SK-N-SH (cell line): Measurements from ENCODE around the gene C1QL4. TPM values are rescaled to one million over a fixed set of nuclear protein-coding genes. Genes with fewer than 3 reads are reported as not detected.
A peak's percentile ranks its signal among the peaks of the same experiment; 100 is the strongest.

Source experiments
- CTCF ChIA-PET: fragments of 300-600, 350-600 bp; formaldehyde crosslinking; extraction: SDS; loops from one replicate; lab custom pipeline; 2021; lab: Yijun Ruan, JAX
- POLR2A ChIA-PET: fragments of 350-600 bp; sonication (Branson Sonifier 250); formaldehyde crosslinking; extraction: SDS; loops from one replicate; lab custom pipeline; 2020; ENCODE audit warnings: antibody characterized with exemption, inconsistent platforms; lab: Yijun Ruan, JAX
- DNase-seq: peaks from one replicate; pipeline ENCODE4 v3.0.0; 2012
- H2AFZ ChIP-seq: fragments of 200-600 bp; sonication (generic); 2 replicates; pipeline ENCODE4 v1.8.1; 2016; ENCODE audit warnings: antibody characterized with exemption, mild to moderate bottlenecking, low read depth
- H3F3A ChIP-seq: fragments of 200-600 bp; sonication (generic); replicated peaks from 2 replicates; pipeline ENCODE3; 2016; ENCODE audit warnings: antibody characterized with exemption, mild to moderate bottlenecking; ENCODE audit not compliant: insufficient read depth
- H3K27ac ChIP-seq, 2 experiments: fragments of 200-500 bp in 1 of 2; fragments of 200-600 bp in 1 of 2; sonication (Bioruptor generic) in 1 of 2; sonication (generic), shearing (Covaris generic) in 1 of 2; 2 replicates each; pipeline versions ENCODE4 v1.5.1 to v1.6.1; 2014 to 2016; ENCODE audit warnings: low read depth in 2 of 2, inconsistent platforms in 1 of 2, low read length in 1 of 2, mild to moderate bottlenecking in 1 of 2, mixed read lengths in 1 of 2
- H3K27me3 ChIP-seq: fragments of 200-600 bp; sonication (generic), shearing (Covaris generic); 2 replicates; pipeline ENCODE4 v1.6.1; 2016; ENCODE audit warnings: mixed run types; ENCODE audit not compliant: insufficient read depth
- H3K36me3 ChIP-seq, 2 experiments: fragments of 200-500 bp in 1 of 2; fragments of 200-600 bp in 1 of 2; sonication (Bioruptor generic) in 1 of 2; sonication (generic) in 1 of 2; replicated peaks in 1 of 2; 2 replicates each; pipeline versions ENCODE3 to v1.5.1; 2014 to 2016; ENCODE audit warnings: low read length in 1 of 2, mild to moderate bottlenecking in 1 of 2; ENCODE audit not compliant: insufficient read depth in 2 of 2, control insufficient read depth in 1 of 2
- H3K4me1 ChIP-seq, 2 experiments: fragments of 200-500 bp in 1 of 2; fragments of 200-600 bp in 1 of 2; sonication (Bioruptor generic) in 1 of 2; sonication (generic), shearing (Covaris generic) in 1 of 2; 2 replicates each; pipeline versions ENCODE4 v1.5.1 to v1.6.1; 2014 to 2016; ENCODE audit warnings: low read depth in 1 of 2, low read length in 1 of 2, mixed run types in 1 of 2; ENCODE audit not compliant: insufficient read depth in 2 of 2, control insufficient read depth in 1 of 2
- H3K4me2 ChIP-seq: fragments of 200-600 bp; sonication (generic), shearing (Covaris generic); 2 replicates; pipeline ENCODE4 v1.6.1; 2017; ENCODE audit warnings: mixed run types
- H3K4me3 ChIP-seq, 2 experiments: fragments of 200-500 bp in 1 of 2; fragments of 200-600 bp in 1 of 2; sonication (Bioruptor generic) in 1 of 2; sonication (generic), shearing (Covaris generic) in 1 of 2; 2 replicates each; pipeline versions ENCODE4 v1.5.1 to v1.8.1; 2014 to 2016; ENCODE audit warnings: low read depth in 2 of 2, inconsistent platforms in 1 of 2, low read length in 1 of 2, mild to moderate bottlenecking in 1 of 2, mixed read lengths in 1 of 2, moderate library complexity in 1 of 2
- H3K79me2 ChIP-seq: fragments of 200-600 bp; sonication (generic); 2 replicates; pipeline ENCODE4 v1.8.1; 2017; ENCODE audit warnings: mild to moderate bottlenecking; ENCODE audit not compliant: insufficient read depth
- H3K9ac ChIP-seq: fragments of 200-600 bp; sonication (generic); 2 replicates; pipeline ENCODE4 v1.6.1; 2017; ENCODE audit warnings: mixed run types
- H3K9me2 ChIP-seq: fragments of 200-600 bp; sonication (generic); 2 replicates; pipeline ENCODE4 v1.6.1; 2017; ENCODE audit warnings: mixed run types
- H3K9me3 ChIP-seq: fragments of 200-600 bp; sonication (generic); 2 replicates; pipeline ENCODE4 v1.6.1; 2017; ENCODE audit warnings: mixed run types, mild to moderate bottlenecking, moderate library complexity
- H4K20me1 ChIP-seq: fragments of 200-600 bp; sonication (generic); 2 replicates; pipeline ENCODE4 v1.6.1; 2017; ENCODE audit warnings: mild to moderate bottlenecking, mixed run types; ENCODE audit not compliant: insufficient read depth
- EP300 ChIP-seq, 2 experiments: IDR thresholded peaks; 2 replicates each; pipeline versions ENCODE4 v1.4.0 to v1.6.1; 2012; ENCODE audit warnings: borderline replicate concordance in 1 of 2, low read depth in 1 of 2, low read length in 1 of 2
- GATA2 ChIP-seq: sonication (generic); formaldehyde crosslinking; IDR thresholded peaks from 2 replicates; pipeline ENCODE4 v1.5.0; 2020; ENCODE audit warnings: mild to moderate bottlenecking, missing genetic modification reagents
- IRF3 ChIP-seq: fragments of 150-350 bp; IDR thresholded peaks from 2 replicates; pipeline ENCODE4 v1.6.1; 2016; ENCODE audit warnings: mild to moderate bottlenecking, low read depth, low read length
- MXI1 ChIP-seq: IDR thresholded peaks from 2 replicates; pipeline ENCODE4 v1.6.1; 2012; ENCODE audit warnings: mild to moderate bottlenecking, low read depth, low read length, improper control_type of control experiment
- RFX5 ChIP-seq: IDR thresholded peaks from 2 replicates; pipeline ENCODE4 v1.6.1; 2012; ENCODE audit warnings: mild to moderate bottlenecking, improper control_type of control experiment, low read length
- SIN3A ChIP-seq: IDR thresholded peaks from 2 replicates; pipeline ENCODE4 v1.6.1; 2012; ENCODE audit warnings: low read depth, mild to moderate bottlenecking, low read length, moderate library complexity, borderline replicate concordance
- SMC3 ChIP-seq: IDR thresholded peaks from 2 replicates; pipeline ENCODE4 v1.6.1; 2012; ENCODE audit warnings: low read depth, low read length, improper control_type of control experiment
- USF1 ChIP-seq: IDR thresholded peaks from 2 replicates; pipeline ENCODE4 v1.4.0; 2012; ENCODE audit warnings: low read depth, borderline replicate concordance
- YY1 ChIP-seq: IDR thresholded peaks from 2 replicates; pipeline ENCODE4 v1.4.0; 2012; ENCODE audit warnings: low read depth, mild to moderate bottlenecking
- WGBS: methylation state at CpG from one replicate; pipeline ENCODE4 v1.1.6; 2017; ENCODE audit warnings: low lambda C conversion rate; 5-methylcytosine and 5-hydroxymethylcytosine counted together
- polyA plus RNA-seq, 3 experiments: library from polyadenylated mRNA; depleted of rRNA; stranded (reverse); fragments of >200 nt; gene quantifications; 2 replicates each; pipeline ENCODE4 v1.2.3, GENCODE V29; 2012
- TF ChIP-seq, protein P1 (sequence below): IDR thresholded peaks from 2 replicates; pipeline ENCODE4 v1.4.0; 2012; ENCODE audit warnings: low read depth, borderline replicate concordance
- TF ChIP-seq, protein P2 (sequence below): fragments of 200-600 bp; sonication (generic); IDR thresholded peaks from 2 replicates; pipeline ENCODE4 v1.6.1; 2017; ENCODE audit warnings: antibody characterized with exemption, mild to moderate bottlenecking, moderate library complexity

Gene C1QL4
- polyA plus RNA-seq, 1 of the 3 experiments (the other 2 are of a cell fraction) = 14.6 TPM

- ChIA-PET POLR2A (interaction anchor here (1.1 to 3.6 kb wide), 5 partner anchors 10 to 163 kb away, joined by 3 to 34 read pairs (median 7); partner anchors contain the start of genes SPATS2, TROAP and TUBA1B), CTCF (interaction anchor here (0.7 to 29.6 kb wide), 10 partner anchors 9 to 286 kb away, joined by 3 to 658 read pairs (median 4); partner anchors contain the start of genes C1QL4 and DNAJC22)
- DNase-seq = peak; percentile 61
- Histone ChIP-seq H3K27ac (peak overlapping the region in 1 of 2 experiments; percentile 71; a peak in 1 of 4 replicates), H3K9me2 (no peaks in the 10 kb centered on the region), H3K9ac (no peak overlapping the region), H3K4me3 (no peak overlapping the region), H3F3A (no peaks in the 10 kb centered on the region), H3K4me1 (peaks cover 7 to 29% of the 10 kb centered on the region in 2 experiments; a peak in 3 of 4 replicates), H3K4me2 (no peak overlapping the region), H3K36me3 (no peaks in the 10 kb centered on the region), H3K79me2 (no peaks in the 10 kb centered on the region), H4K20me1 (no peaks in the 10 kb centered on the region), H3K27me3 (no peaks in the 10 kb centered on the region), H3K9me3 (no peaks in the 10 kb centered on the region), H2AFZ (0 out of 2 replicates have a peak overlapping the region, but pooled peaks have one; percentile 63)
- TF ChIP-seq, protein P1, sequence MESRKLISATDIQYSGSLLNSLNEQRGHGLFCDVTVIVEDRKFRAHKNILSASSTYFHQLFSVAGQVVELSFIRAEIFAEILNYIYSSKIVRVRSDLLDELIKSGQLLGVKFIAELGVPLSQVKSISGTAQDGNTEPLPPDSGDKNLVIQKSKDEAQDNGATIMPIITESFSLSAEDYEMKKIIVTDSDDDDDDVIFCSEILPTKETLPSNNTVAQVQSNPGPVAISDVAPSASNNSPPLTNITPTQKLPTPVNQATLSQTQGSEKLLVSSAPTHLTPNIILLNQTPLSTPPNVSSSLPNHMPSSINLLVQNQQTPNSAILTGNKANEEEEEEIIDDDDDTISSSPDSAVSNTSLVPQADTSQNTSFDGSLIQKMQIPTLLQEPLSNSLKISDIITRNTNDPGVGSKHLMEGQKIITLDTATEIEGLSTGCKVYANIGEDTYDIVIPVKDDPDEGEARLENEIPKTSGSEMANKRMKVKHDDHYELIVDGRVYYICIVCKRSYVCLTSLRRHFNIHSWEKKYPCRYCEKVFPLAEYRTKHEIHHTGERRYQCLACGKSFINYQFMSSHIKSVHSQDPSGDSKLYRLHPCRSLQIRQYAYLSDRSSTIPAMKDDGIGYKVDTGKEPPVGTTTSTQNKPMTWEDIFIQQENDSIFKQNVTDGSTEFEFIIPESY = no peak
- TF ChIP-seq SMC3 = no peak
- TF ChIP-seq YY1 = no peak
- no peak for TF ChIP-seq RFX5
- TF ChIP-seq GATA2 = no peak
- no peak for TF ChIP-seq MXI1
- TF ChIP-seq EP300 (IDR thresholded peaks at IDR 0.05; ENCODE audit: borderline replicate concordance in 1 of 2, low read depth in 1 of 2, low read length in 1 of 2) = no peak
- TF ChIP-seq USF1 = no peak
- TF ChIP-seq IRF3 = no peak
- no peak for TF ChIP-seq SIN3A
- TF ChIP-seq, protein P2, sequence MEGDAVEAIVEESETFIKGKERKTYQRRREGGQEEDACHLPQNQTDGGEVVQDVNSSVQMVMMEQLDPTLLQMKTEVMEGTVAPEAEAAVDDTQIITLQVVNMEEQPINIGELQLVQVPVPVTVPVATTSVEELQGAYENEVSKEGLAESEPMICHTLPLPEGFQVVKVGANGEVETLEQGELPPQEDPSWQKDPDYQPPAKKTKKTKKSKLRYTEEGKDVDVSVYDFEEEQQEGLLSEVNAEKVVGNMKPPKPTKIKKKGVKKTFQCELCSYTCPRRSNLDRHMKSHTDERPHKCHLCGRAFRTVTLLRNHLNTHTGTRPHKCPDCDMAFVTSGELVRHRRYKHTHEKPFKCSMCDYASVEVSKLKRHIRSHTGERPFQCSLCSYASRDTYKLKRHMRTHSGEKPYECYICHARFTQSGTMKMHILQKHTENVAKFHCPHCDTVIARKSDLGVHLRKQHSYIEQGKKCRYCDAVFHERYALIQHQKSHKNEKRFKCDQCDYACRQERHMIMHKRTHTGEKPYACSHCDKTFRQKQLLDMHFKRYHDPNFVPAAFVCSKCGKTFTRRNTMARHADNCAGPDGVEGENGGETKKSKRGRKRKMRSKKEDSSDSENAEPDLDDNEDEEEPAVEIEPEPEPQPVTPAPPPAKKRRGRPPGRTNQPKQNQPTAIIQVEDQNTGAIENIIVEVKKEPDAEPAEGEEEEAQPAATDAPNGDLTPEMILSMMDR = no peak
- 65% methylated on average over 5 of the region's 8 CpGs for WGBS
These were observed 42.7 kb downstream of the C1QL4 start for GRCh38 chr12:49294086-49294803.
